ENCODE measurements around the gene CMTM6. TPM values are rescaled to one million over a fixed set of nuclear protein-coding genes. Genes with fewer than 3 reads are reported as not detected.
"Not testable (repeated sequence)": the region's sequence is repeated elsewhere in the genome, so short reads cannot be mapped to it uniquely, and the experiment has no call there.

The CMTM6 gene
- total RNA-seq, 1 donor from 2014 or later, result 92.3 TPM

DNA sequence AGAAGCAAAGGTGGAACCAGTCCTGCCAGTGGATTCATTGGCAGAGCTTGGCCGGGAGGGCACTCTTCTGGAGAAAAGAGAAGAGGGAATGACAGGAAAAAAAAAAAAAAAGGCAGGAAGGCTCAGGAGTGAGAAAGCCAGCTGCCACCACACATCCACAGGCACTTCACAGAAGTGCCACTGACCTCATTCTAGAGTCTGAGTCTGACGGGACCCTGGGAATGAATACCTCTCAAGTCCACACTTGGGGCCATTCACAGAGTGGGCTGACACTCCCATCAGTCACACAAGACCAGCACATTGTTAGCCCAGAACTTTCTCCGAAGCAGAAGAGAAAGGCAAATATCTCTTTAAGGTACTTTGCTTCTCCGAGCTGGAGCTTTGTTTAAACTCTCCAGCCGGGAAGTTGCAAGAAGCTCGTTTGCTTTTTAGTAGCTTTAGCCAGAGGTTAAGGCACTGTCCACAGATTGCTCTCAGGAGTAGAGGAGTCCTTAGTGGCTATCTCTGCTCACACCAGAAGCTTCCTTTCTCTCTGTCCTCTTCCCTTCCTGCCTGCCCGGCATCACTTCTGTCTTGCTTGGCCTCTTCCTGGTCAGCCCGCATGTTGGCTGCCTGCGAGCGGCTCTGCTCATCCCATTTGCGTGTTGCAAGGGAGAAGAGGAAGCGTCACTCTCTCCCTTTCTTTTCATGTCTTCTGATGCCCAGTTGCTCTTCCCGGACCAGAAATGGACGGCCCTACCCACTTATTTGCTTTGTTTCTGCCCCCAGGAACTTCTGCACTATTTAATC lies 53.8 kb downstream of the CMTM6 start:
- no peak for DNase-seq (ENCODE audit: low read depth in 2 of 2)

- no peak for DNase-seq (ENCODE audit: low read depth in 2 of 2)
Measured at GRCh38 chr3:32447865-32448400, 54.7 kb downstream of the CMTM6 start.

GRCh38 chr3:32443478-32443877 lies 59.2 kb downstream of the CMTM6 start:
- DNase-seq (ENCODE audit: low read depth in 2 of 2), result peak; percentile 85 to 90

DNA sequence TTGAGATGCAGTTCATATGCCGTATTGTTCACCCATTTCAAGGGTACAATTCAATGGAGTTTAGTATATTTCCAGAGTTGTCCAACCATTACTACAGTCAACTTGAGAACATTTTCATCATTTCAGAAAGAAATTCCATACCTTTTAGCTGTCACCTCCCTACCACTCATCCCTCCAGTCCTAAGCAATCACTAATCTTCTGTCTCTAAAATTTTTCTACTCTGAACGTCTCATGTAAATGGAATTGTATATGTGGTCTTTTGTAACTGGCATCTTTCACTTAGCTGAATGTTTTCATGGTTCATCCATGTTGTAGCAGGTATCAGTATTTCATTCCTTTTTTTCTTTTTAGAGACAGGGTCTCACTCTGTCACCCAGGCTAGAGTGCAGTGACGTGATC lies 59.9 kb downstream of the CMTM6 start:
- no peak for DNase-seq (ENCODE audit: low read depth in 2 of 2)

GRCh38 chr3:32440611-32441350 lies 61.9 kb downstream of the CMTM6 start:
- no peak for DNase-seq (ENCODE audit: low read depth in 2 of 2)

GRCh38 chr3:32439421-32439820 lies 63.2 kb downstream of the CMTM6 start:
- not testable (repeated sequence) for DNase-seq (ENCODE audit: low read depth in 2 of 2)

DNA sequence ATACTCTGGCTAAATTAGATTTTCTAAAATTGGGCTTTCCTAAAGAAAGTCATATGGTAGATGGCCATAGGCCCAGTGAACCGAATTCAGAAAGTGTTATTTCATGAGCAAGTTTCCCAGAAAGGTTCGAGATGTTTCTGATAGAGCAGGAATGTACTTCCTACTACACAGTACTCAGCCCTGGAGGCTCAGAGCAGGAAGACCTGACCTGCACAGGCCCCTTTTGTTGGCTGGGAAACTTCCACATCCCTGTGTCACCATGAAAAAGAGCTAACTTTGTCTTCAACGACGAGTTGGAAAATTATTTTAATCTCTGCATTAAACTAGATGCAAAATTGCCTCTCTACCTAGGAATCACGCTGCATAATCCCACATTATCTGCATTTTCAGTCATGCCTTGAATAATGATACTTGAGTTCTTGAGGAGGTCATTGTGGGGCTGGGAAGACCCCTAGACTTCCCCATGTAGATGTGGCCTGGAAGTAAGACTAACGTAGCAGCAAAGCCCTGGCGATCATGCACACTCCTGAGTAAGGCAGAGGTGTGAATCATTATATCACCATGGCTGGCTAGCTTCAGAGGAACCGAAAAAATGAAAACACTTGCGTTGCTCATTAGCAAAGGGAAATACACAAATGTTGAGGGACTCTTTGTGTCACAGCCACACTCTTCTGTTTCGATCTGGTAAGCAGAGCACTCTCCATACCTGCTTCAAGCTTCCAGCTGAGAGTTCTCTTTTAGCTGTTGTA lies 63.9 kb downstream of the CMTM6 start:
- DNase-seq (ENCODE audit: low read depth in 2 of 2), result peak; percentile 28 to 46

- no peak for DNase-seq (ENCODE audit: low read depth in 2 of 2)
Measured at GRCh38 chr3:32437896-32438295, 64.8 kb downstream of the CMTM6 start.

DNA sequence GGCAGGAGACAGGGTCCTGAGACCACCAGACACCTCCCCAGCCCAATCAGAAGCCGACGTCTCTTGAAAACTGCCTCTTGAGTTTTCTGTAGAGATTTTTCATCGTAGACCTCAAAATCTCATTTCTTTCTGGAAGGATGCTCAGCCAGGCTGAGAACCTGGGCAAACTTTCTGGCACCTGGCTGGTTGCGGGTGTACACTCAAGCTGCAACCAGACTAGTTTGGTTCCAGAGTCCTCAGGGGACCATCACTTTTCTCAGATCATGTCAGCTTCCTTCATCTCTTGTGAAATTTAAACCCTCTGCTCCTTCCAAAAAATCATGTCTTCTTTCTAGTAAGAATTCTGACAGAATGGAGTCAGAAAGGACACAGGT lies 65.8 kb downstream of the CMTM6 start:
- no peak for DNase-seq (ENCODE audit: low read depth in 2 of 2)

GRCh38 chr3:32435911-32436815 lies 66.5 kb downstream of the CMTM6 start:
- DNase-seq (ENCODE audit: low read depth in 2 of 2), result no peak

DNA sequence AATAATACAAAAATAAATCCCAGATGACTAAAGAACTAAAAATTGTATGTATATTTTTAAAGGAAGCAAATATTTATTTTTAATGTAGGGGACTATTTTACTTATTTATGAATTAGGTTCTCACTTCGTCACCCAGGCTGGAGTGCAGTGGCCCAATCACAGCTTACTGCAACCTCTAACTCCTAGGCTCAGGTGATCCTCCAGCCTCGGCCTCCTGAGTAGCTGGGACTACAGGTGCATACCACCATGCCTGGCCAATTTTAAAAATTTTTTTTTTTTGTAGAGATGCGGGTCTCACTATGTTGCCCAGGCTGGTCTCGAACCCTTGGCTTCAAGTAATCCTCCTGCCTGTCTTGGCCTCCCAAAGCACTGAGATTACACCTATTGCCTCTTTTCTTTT lies 68.4 kb downstream of the CMTM6 start:
- no peak for DNase-seq (ENCODE audit: low read depth in 2 of 2)

GRCh38 chr3:32432711-32433530 lies 69.7 kb downstream of the CMTM6 start:
- DNase-seq (ENCODE audit: low read depth in 2 of 2), result no peak

DNA sequence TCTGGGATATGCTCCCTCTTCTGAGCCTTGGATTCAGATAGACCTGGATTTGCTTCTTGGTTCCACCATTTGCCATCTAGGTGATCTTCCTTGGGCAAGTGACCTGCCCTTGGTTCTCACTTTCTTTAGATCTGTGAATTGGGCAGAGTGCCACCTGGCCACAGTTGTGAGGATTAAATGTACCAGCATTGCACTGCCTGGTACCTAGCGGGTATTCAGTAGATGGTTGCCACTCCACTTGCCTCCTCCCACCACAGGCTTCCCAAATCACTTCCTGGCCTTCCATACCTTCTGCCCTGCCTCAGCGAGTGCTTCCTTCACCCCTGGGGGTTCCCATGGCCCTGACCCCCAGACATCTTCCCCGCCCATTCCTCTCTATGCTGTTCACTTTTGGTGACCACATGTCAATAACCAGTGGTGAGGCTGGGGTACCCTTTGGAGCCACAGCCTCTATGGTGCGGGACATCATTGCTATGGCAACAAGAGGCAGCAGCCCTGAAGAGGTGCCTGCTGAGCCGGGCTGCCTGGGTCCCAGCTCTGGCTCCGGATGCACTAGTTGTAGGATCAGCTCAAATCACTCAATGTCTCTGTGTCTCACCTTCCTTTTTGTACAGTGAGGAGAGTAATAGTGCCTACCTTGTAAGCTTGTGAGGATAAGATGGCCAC lies 70.5 kb downstream of the CMTM6 start:
- DNase-seq (ENCODE audit: low read depth in 2 of 2), result no peak

DNA sequence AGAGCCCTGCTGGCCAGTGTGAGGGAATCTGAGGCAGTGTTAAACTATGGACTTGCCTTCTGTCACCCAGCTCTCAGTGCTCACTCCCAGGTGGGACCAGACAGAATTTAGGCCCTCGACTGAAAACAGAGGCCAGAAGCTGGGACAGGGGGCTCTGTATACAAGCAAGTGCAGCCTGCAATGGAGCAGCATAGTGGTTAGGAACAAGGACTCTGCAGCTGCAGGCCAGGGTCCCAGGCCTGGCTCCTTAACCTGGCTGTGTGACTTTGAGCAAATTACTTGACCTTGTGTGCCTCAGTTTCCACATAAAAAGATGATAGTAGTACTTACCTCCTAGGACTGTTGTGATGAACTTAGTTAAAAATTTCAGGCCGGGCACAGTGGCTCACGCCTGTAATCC lies 71.2 kb downstream of the CMTM6 start:
- DNase-seq (ENCODE audit: low read depth in 2 of 2), result no peak

Other genes starting within 250 kb of the CMTM6 start
- 17.4 and 24.6 TPM in 2 replicates for gene CMTM7, start 111.0 kb downstream of the CMTM6 start, total RNA-seq
- gene DYNC1LI1, start 68.0 kb upstream of the CMTM6 start, total RNA-seq, result 30.1 and 34.3 TPM in 2 replicates
- 18.7 and 26.2 TPM in 2 replicates for gene CNOT10, start 182.3 kb upstream of the CMTM6 start, total RNA-seq